Breast epithelium (tissue), 4 donors: ENCODE measurements around the gene UGT1A1. TPM values are rescaled to one million over a fixed set of nuclear protein-coding genes. Genes with fewer than 3 reads are reported as not detected.

Source experiments
- DNase-seq, 2 donors: peaks; one replicate each; pipeline ENCODE4 v3.0.0-alpha.2; 2019; ENCODE audit warnings: low spot score in 2 of 2
- H3K27ac ChIP-seq, 2 donors: fragments of 200-600 bp; sonication (generic) in 1 of 2; one replicate each; pipeline ENCODE4 v1.5.1; 2016 to 2019; ENCODE audit warnings: mild to moderate bottlenecking in 1 of 2
- H3K27me3 ChIP-seq, 2 donors: fragments of 200-600 bp; sonication (generic) in 1 of 2; one replicate each; pipeline versions ENCODE4 v1.5.1 to v1.6.0; 2017 to 2019; ENCODE audit warnings: control low read depth in 1 of 2, mild to moderate bottlenecking in 1 of 2
- H3K36me3 ChIP-seq: fragments of 200-600 bp; one replicate; pipeline ENCODE4 v1.5.1; 2019
- H3K4me1 ChIP-seq, 2 donors: fragments of 200-600 bp; sonication (generic); one replicate each; pipeline ENCODE4 v1.5.1; 2016 to 2019; ENCODE audit warnings: control low read depth in 1 of 2
- H3K4me3 ChIP-seq, 3 donors: fragments of 200-600 bp; sonication (generic); 1 replicate in 2 of 3; 2 replicates in 1 of 3; pipeline ENCODE4 v1.5.1; 2016 to 2019; ENCODE audit warnings: mild to moderate bottlenecking in 3 of 3, moderate library complexity in 2 of 3
- H3K9me3 ChIP-seq, 2 donors: fragments of 200-600 bp; sonication (generic) in 1 of 2; one replicate each; pipeline ENCODE4 v1.5.1; 2016 to 2019; ENCODE audit warnings: control low read depth in 1 of 2
- POLR2A ChIP-seq: fragments of 450-650 bp; IDR thresholded peaks from one replicate; pipeline ENCODE4 v1.6.1; 2016; ENCODE audit warnings: antibody characterized with exemption, mild to moderate bottlenecking, moderate library complexity
- POLR2AphosphoS5 ChIP-seq, 3 donors: sonication (generic); formaldehyde crosslinking; IDR thresholded peaks; one replicate each; pipeline ENCODE4 v1.6.1; 2017; ENCODE audit warnings: antibody characterized with exemption in 3 of 3
- intact Hi-C: fragments of 100-400 bp; cut with DNase I; formaldehyde crosslinking; loops from one replicate; pipeline ENCODE4 v1.15.1; 2023; ENCODE audit warnings: low total_unique reads
- total RNA-seq, 3 donors: library from RNA; depleted of rRNA; stranded (reverse); fragments of >200 nt; gene quantifications; one replicate each; pipeline ENCODE4 v1.1.0, GENCODE V29; 2016
- TF ChIP-seq, protein P1 (sequence below), 3 donors: fragments of 450-650 bp; IDR thresholded peaks; one replicate each; pipeline ENCODE4 v1.5.1; 2016 to 2017; ENCODE audit warnings: antibody characterized with exemption in 3 of 3, mild to moderate bottlenecking in 3 of 3, moderate library complexity in 3 of 3

UGT1A1 gene
- total RNA-seq, 3 donors from 2014 or later: not detected

DNA sequence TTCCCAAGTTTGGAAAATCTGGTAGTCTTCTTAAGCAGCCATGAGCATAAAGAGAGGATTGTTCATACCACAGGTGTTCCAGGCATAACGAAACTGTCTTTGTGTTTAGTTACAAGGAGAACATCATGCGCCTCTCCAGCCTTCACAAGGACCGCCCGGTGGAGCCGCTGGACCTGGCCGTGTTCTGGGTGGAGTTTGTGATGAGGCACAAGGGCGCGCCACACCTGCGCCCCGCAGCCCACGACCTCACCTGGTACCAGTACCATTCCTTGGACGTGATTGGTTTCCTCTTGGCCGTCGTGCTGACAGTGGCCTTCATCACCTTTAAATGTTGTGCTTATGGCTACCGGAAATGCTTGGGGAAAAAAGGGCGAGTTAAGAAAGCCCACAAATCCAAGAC is 12.1 kb downstream of the UGT1A1 start:
- no peak for DNase-seq
- Histone ChIP-seq H3K4me3 (no peak overlapping the region), H3K4me1 (no peaks in the 10 kb centered on the region), H3K9me3 (peaks cover 0 to 6% of the 10 kb centered on the region in 2 donors), H3K36me3 (no peaks in the 10 kb centered on the region), H3K27me3 (no peaks in the 10 kb centered on the region), H3K27ac (no peak overlapping the region)
- intact Hi-C loops: no loop called here
- TF ChIP-seq POLR2A (no peak), POLR2AphosphoS5 (IDR thresholded peaks at IDR 0.05) (no peak)
- TF ChIP-seq, protein P1, sequence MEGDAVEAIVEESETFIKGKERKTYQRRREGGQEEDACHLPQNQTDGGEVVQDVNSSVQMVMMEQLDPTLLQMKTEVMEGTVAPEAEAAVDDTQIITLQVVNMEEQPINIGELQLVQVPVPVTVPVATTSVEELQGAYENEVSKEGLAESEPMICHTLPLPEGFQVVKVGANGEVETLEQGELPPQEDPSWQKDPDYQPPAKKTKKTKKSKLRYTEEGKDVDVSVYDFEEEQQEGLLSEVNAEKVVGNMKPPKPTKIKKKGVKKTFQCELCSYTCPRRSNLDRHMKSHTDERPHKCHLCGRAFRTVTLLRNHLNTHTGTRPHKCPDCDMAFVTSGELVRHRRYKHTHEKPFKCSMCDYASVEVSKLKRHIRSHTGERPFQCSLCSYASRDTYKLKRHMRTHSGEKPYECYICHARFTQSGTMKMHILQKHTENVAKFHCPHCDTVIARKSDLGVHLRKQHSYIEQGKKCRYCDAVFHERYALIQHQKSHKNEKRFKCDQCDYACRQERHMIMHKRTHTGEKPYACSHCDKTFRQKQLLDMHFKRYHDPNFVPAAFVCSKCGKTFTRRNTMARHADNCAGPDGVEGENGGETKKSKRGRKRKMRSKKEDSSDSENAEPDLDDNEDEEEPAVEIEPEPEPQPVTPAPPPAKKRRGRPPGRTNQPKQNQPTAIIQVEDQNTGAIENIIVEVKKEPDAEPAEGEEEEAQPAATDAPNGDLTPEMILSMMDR (IDR thresholded peaks at IDR 0.05): no peak

DNA sequence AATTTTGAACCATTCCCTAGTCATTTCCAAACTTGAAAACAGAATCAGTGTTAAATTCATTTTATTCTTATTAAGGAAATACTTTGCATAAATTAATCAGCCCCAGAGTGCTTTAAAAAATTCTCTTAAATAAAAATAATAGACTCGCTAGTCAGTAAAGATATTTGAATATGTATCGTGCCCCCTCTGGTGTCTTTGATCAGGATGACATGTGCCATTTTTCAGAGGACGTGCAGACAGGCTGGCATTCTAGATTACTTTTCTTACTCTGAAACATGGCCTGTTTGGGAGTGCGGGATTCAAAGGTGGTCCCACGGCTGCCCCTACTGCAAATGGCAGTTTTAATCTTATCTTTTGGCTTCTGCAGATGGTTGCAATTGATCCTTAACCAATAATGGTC is 12.5 kb downstream of the UGT1A1 start:
- no peak for DNase-seq
- no peaks in the 10 kb centered on the region for H3K36me3 ChIP-seq
- no peaks in the 10 kb centered on the region for H3K4me1 ChIP-seq
- H3K9me3 ChIP-seq: peaks cover 0 to 6% of the 10 kb centered on the region in 2 donors
- TF ChIP-seq, protein P1 (IDR thresholded peaks at IDR 0.05): no peak
- TF ChIP-seq POLR2AphosphoS5 (IDR thresholded peaks at IDR 0.05) (no peak), POLR2A (no peak)
- H3K27ac ChIP-seq: no peak overlapping the region
- no peak overlapping the region for H3K4me3 ChIP-seq
- H3K27me3 ChIP-seq: no peaks in the 10 kb centered on the region
- intact Hi-C loops: no loop called here

DNA sequence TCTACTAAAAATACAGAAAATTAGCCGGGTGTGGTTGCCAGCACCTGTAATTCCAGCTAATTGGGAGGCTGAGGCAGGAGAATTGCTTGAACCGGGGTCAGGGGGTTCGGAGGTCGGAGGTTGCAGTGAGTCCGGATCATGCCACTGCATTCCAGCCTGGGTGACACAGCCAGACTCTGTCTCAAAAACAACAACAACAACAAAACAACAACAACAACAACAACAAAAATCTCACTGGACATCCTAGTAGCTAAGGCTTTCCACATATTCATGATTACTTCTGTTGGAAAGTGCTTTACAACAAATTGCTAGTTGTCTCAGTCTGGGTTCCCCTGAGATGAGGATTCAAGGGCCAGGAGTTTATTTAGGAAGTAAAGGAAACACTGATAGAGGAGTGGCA is 13.8 kb downstream of the UGT1A1 start:
- Histone ChIP-seq H3K27me3 (no peaks in the 10 kb centered on the region), H3K36me3 (no peaks in the 10 kb centered on the region), H3K4me3 (no peak overlapping the region), H3K4me1 (no peaks in the 10 kb centered on the region), H3K27ac (no peak overlapping the region), H3K9me3 (peaks cover 0 to 6% of the 10 kb centered on the region in 2 donors)
- intact Hi-C loops: no loop called here
- DNase-seq: no peak
- no peak for TF ChIP-seq POLR2A
- TF ChIP-seq, protein P1 (IDR thresholded peaks at IDR 0.05): no peak
- TF ChIP-seq POLR2AphosphoS5 (IDR thresholded peaks at IDR 0.05): no peak

DNA sequence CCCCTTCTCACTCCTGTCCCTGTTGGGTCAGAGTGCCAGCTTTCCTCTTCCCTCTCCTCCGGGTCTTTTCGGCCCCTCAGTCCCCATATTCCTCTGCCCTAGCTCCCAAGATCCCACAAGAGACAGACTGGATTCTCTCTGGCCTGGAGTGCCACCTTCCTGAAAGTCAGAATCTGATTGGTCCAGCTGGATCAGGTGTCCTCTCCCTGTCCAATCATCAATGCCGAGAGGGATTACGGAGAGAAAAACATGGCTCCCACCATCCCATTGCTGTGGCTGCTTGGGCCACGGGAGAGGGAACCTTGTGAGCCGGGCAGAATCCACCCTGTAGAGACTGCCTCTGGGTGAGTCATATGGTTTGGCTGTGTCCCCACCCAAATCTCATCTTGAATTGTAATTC is 15.3 kb downstream of the UGT1A1 start:
- Histone ChIP-seq H3K27me3 (no peaks in the 10 kb centered on the region), H3K4me3 (no peak overlapping the region), H3K36me3 (no peaks in the 10 kb centered on the region), H3K4me1 (no peaks in the 10 kb centered on the region), H3K27ac (no peak overlapping the region), H3K9me3 (peaks cover 0 to 6% of the 10 kb centered on the region in 2 donors)
- intact Hi-C loops: no loop called here
- TF ChIP-seq, protein P1 (IDR thresholded peaks at IDR 0.05): no peak
- TF ChIP-seq POLR2A (no peak), POLR2AphosphoS5 (IDR thresholded peaks at IDR 0.05) (no peak)
- no peak for DNase-seq

DNA sequence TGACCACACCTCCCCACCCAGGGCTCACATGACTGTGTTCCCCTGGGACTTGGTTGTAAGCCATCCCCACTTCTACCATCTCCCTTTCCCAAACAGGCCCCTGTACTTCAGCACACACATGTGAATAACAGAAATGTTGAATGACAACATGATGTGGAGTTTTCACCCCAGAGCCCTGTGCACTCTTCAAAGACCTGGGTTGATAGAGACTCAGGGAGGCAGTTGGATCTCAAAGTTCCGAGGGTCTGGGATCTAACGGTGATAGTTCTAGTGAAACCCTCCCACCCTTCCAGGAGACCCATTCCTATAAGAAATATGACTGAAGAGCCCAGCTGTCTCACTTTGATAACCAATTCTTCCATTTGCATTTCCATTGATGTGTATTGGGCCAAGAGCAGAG is 18.0 kb downstream of the UGT1A1 start, which contains the start of gene MROH2A:
Gene MROH2A (plus strand): TSS at position 301 of the 400 bp plus-strand sequence. CDS start 1,029 bp downstream, outside the sequence.
- intact Hi-C loops: no loop called here
- Histone ChIP-seq H3K4me3 (no peak within 1 kb of the TSS), H3K4me1 (no peaks in the 10 kb centered on the region), H3K27me3 (no peaks in the 10 kb centered on the region), H3K36me3 (no peaks in the 10 kb centered on the region), H3K9me3 (peaks cover 0 to 6% of the 10 kb centered on the region in 2 donors), H3K27ac (no peak within 1 kb of the TSS)
- no peak for DNase-seq
- TF ChIP-seq, protein P1 (IDR thresholded peaks at IDR 0.05): no peak
- no peak for TF ChIP-seq POLR2A
- no peak for TF ChIP-seq POLR2AphosphoS5 (IDR thresholded peaks at IDR 0.05)
